ENCODE measurements around the gene SERPING1. TPM values are rescaled to one million over a fixed set of nuclear protein-coding genes. Genes with fewer than 3 reads are reported as not detected.

The SERPING1 gene
- 5.2 and 5.4 TPM in 2 replicates for total RNA-seq (2014; rRNA removed)
- 2.1 TPM for polyA plus RNA-seq (2012)

DNA sequence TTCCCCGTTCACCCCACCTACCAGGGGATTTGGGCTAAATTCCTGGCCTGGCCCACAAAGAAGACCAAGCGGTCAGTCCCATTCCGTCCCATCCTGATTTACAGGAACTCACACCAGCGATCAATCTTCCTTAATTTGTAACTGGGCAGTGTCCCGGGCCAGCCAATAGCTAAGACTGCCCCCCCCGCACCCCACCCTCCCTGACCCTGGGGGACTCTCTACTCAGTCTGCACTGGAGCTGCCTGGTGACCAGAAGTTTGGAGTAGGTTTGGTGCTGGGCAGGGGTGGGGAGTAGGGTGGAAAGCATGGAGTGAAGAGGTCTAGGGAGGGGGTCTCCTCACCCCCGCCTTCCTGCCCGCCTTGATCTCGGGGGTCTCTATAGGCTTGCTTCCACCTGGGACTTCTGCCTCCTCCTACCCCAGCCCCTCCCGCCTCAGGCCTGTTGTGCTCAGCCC, at the start of gene SERPING1:
Gene SERPING1 (plus strand): TSS at position 225 of the 455 bp plus-strand sequence. CDS start 586 bp downstream, outside the sequence.
- DNase-seq (ENCODE audit: low read depth): no peak

DNA sequence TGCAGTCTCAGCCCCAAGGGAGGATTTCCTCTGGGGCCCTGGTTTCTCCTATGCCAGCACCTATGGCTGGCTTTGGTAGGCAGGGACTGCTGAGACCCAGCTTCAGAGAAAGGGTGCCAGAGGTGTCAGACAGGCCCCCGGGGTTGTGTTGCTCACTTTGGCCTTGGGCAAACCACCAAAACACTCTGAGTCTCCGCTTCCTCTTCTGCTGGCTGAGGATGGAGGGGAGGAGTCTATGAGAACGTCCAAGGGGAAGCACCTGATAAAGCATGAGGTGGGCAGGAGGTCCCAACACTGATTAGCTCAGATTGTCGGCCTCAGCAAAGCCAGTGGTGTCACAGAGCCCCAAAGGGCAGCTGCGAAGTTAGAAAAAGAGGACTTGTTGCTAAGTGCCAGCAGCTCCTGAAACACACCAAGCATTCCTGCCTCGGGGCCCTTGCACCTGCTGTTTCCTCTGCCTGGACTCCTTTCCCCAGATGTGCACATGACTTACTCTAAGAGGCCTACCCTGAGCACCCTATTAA, 49.6 kb upstream of the SERPING1 start:
- no peak for DNase-seq (ENCODE audit: low read depth)

DNA sequence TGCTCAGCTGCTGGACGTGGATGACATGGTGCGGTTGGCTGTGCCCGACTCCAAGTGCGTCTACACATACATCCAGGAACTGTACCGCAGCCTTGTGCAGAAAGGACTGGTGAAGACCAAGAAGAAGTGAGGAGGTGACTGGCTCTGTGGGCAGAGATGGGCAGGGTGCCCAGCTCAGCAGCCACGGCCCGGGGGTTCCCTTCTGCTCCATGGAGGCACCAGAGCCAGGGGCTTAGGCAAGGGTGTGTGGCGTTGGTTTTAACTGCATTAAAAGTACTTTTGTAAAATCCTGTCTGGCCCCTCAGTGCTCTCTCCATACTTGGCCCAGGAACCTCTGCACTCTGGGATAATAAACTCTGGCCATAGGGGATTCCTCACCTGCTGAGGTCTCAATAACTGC, 47.5 kb upstream of the SERPING1 start:
- DNase-seq (ENCODE audit: low read depth): no peak

DNA sequence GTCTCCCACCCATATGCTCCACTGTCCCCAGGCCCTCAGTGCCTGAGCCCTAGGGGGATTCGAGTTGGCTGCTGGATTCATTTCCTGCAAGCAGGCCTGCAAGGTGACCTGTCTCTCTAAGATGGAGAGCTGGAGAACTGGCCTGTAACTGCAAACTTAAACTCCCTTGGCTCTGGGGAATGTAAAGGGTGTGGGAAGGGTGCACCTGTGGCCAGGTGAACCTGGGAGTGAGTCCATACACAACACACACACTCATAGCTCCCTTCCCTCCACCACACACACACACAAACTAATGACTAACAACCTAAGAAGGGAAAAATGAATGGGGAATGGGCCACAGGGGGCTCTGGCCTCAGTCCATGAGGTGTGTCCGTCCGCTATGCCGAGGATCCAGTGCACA, 45.5 kb upstream of the SERPING1 start:
- DNase-seq (ENCODE audit: low read depth): no peak

DNA sequence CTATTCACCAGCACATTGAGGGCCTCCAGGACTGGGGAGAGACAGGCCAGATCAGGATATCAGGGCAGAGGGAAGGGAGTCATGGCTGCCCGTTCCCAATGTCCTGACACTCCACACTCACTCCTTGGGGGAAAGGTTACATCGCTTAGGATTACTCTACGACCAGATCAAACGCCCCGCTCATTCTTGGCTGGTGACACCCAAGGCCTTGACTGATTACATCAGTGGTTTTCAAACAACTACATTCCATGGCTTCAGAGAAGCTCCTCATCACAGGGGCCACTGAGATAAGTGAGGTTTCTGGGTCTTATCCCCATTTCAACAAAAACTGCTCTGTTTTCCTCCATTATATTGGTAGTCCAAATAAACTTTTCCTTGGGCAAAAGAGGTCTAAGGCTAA, 45.0 kb upstream of the SERPING1 start:
- no peak for DNase-seq (ENCODE audit: low read depth)

DNA sequence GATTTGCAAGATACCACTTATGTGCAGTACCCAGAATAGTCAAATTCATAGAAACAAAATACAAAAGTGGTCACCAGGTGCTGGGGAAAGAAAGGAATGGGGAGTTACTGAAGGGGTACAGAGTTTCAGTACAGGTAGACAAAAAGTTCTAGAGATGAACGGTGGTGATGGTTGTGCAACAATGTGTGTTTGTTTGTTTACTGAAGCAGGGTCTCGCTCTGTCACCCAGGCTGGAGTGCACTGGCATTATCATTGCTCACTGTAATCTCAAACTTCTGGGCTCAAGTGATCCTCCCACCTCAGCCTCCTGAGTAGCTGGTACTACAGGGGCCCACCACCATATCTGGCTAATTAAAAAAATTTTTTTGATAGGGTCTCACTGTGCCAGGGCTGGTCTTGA, 42.1 kb upstream of the SERPING1 start:
- DNase-seq (ENCODE audit: low read depth): no peak

DNA sequence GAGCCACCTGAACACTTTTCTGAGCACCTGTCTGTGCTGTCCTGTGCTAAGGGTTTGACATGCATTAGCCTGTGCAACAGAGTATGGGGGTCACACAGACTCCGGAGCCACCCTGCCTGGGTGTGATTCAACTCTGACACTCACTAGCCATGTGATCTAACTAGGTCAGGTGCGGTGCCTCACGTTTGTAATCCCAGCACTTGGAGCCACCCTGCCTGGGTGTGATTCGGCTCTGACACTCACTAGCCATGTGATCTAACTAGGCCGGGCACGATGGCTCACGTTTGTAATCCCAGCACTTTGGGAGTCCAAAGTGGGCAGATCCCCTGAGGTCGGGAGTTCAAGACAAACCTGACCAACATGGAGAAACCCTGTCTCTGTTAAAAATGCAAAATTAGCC, 41.4 kb upstream of the SERPING1 start:
- DNase-seq (ENCODE audit: low read depth): no peak

DNA sequence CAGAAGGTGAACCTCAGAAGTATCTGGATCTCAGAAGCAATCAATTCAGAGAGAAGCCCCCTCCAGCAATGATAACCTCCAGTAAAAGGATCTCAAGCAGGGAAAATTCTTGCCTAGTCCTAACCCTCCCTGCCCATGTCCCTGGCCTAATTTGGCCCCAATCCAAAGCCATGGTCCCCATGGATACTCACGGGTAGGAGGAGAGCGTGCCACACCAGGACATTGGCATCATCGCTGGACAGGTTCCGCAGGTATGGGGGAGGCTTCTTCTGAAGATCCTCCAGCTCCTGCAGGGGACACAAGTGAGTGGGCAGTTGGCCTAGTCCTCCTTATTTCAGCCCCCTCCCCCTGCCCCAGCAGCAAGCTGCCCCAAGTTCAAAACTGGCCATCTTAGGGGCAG, 37.3 kb upstream of the SERPING1 start:
- no peak for DNase-seq (ENCODE audit: low read depth)

DNA sequence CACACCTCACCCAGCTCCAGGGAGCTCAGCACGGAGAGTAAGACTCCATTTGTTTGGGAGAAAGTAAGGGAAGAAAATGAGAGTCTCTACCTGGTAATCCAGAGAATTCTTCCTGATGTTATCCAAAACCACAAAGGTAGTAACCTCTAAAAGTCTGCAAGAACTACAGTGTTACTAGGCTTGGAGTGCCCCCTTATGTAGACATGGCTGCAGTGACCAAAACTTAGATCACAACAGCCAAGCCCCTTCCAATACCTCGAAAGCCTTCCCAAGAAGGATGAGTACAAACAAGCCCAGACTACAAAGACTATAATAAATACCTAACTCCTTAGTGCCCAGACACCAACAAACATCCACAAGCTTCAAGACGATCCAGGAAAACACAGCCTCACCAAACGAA, 34.9 kb upstream of the SERPING1 start:
- DNase-seq (ENCODE audit: low read depth): no peak

DNA sequence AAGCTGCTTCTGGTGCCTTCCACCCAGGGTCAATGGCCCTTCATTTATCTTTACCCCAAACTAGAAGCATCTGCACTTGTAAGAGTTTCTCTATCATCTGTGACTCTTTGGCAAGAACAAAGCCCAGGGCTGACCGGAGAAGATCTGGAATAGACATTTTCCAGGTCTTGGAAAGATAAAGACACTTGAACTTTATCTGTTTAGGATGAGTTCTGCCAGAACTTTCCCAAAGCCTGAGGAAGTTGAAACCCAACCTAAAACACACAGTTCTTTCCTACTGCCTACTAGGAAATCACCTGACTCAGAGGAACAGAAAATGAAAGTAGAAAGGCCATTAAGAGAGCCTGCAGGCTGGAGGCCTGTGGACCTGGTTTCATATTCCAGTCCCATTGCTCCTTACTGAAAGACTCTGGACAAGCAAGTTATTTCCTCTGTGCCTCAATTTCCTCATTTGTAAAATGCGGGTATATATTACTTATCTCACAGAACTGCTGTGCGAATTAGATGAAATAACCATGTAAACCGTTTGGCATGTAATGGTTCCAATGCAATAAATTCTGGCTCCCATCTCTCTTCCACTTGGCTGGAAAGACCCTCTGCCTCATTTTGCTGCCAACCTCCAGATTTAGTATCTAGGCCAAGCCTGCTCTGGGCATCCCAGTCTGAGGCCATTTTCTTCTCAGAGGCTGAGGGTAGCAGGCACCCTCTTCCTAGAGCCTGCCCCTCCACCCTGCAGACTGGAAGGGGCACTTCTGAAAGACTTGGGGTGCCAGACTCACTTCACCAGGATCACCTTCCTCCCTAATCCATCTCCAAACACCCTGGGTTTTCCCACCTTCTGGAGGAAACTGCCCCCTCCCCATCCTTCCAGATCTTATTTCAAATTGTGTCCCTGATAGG, 31.2 kb upstream of the SERPING1 start:
- peak; percentile 52 for DNase-seq (ENCODE audit: low read depth)

DNA sequence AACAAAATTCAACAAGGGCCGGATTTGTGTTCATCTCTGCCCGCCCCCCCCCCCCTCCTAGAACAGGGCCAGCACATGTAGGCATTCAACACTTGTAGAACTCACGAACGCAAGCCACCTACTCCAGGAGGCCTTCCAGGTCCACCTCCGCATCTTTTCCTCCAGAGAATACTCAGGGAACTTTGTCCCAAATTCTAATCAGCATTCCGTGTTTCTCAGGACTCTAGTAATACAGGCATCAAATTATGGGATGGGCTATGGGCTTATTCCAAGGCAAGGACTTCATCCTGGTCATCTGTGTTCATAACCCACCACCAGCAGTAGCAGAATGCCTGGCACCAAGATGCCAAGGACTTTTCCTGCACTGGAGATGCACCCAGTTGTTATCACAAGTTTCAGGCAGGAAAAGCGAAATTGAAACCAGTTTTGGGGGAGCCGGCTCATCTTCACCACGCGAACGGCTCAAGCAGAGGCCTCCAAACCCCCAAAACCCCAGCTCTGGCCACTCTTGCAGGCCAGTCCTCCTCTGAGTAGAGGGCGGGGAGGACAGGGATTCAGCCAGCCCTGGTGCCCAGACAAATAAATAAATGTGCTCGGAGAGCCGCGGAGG, 30.5 kb upstream of the SERPING1 start:
- peak; percentile 25 for DNase-seq (ENCODE audit: low read depth)

DNA sequence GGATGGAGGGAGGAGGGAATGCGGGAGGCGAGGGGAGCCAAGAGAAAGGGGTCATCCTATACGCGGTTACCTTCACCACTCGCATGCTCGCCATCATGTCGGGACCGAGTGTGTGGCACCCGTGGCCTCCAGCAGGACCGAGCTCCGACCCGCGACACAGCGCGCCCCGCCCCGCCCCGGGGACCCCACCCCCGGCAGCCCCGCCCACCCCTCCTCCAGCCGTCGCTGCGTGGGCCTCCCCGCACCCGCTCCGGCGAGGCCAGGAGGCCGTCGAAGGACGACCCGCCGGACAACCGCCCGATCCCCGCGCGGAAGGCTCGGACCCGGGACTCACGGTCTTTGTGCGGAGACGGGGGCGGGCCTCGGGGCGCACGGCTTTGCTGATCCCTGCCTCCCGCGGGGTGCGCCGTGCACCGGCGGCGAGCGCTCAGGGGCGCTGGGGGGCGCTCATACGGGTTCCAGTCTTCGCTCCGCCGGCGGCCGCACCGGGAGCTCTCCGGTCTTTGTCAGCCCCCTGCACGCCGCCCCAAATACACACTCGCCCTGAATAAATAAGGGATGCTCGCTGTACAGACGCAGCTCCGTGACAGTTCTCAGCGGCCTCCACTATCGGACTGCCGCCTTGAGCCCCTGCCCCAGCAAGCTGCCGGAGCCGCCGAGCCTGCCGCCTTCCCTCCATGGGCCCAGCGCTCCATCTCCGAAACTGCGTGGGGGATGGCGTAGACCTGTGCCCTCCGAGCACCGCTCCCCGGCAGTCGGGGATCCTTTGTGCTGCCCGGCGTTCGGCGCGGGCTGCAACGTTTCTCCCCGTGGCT, 29.8 kb upstream of the SERPING1 start, which contains the start of gene UBE2L6:
Gene UBE2L6 (minus strand): TSS at position 158 of the 815 bp plus-strand sequence. CDS start 61 bp downstream, at position 97.
- DNase-seq (ENCODE audit: low read depth): peak; percentile 39

DNA sequence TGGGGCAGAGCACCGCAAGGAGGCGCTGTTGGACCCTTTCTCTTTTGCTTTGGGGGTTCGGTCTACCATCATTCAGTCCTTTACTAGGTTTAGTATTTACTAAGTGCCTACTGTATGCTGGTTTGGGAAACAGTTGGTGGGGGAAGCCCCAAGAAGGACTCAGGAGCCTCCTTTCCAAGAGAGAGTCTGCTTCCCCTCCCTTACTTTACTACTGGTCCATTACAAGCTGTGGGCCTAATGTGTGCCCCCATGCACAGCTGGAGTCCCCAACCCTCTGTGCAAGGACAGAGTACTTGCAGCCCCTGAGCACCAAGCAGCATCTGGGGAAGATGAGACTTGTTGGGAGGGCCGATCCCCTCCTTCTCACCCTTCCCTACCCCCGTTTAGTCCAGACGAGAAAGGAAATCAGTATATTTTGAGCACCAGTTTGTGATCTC, 29.1 kb upstream of the SERPING1 start:
- DNase-seq (ENCODE audit: low read depth): peak; percentile 79

DNA sequence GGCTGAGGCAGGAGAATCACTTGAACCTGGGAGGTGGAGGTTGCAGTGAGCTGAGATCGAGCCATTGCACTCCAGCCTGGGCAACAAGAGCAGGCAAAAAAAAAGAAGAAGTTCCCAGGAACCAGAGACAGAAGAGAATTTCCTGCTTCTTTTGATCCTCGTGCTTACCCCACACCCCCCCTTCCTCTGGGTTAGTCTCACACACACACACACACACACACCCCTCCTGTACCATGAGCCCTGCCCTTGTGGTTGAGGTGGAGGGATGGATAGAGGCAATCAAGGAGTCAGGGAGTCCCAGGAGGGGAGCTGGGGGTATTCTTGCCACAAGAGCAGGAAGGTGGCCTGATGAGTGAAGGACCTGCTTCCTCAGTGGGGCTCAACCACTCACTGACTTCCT, 25.9 kb upstream of the SERPING1 start:
- no peak for DNase-seq (ENCODE audit: low read depth)

DNA sequence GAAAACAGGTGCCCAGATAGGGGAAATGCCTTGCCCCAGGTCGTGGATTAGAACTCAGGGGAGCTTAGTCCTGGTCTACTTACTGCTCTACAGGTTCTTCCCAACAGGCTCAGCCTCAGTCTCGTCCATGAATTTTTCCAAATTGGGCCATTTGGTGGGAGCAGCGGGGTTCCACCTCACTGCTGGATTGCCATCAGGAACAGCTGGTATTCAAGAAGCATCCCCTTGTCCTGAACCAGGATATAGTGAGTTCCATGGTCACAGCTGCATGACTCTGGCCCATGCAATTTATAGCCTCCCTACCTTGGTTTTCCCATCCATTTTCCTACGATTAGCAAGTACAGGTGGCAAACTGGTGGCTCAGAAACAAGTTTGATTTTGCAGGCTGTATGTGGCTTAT, 23.4 kb upstream of the SERPING1 start:
- DNase-seq (ENCODE audit: low read depth): no peak

DNA sequence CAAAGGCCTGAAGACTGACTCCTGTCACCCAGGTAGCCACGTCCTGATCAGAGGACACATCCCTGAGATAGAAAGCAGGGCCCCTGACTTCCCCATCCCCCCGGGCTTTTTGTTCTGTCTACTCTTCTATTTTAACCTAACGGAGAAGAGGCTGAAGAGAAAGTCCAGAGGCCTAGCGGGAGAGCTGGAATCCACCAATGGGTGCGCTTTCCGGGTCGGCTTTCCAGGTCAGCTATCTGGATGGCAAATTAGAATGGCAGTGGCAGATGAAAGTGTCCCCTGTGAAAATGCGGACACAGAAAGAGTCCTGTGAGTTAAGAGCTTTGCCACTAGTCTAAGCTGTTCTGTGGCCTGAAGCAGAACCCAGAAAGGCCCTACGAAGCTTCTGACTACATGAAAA, 13.1 kb upstream of the SERPING1 start:
- no peak for DNase-seq (ENCODE audit: low read depth)

DNA sequence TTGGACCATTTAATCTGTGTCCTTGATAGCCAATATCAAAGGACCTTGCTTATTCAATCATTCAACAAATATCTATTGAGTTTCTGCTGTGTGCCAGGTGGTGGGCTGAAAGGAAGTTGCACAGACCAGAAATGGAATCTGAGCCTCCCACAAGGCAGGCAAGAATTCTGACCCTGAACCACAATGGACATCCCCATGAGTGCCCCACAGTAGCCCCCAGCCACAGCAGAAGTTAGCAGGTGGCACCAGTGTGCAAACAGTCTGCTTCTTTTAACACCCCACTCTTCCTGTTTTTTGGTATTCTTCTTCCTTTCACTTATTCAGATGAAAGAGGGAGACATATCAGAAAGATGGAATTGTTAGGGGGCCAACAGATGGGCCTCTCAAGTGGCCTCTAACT, 12.2 kb upstream of the SERPING1 start:
- DNase-seq (ENCODE audit: low read depth): no peak

DNA sequence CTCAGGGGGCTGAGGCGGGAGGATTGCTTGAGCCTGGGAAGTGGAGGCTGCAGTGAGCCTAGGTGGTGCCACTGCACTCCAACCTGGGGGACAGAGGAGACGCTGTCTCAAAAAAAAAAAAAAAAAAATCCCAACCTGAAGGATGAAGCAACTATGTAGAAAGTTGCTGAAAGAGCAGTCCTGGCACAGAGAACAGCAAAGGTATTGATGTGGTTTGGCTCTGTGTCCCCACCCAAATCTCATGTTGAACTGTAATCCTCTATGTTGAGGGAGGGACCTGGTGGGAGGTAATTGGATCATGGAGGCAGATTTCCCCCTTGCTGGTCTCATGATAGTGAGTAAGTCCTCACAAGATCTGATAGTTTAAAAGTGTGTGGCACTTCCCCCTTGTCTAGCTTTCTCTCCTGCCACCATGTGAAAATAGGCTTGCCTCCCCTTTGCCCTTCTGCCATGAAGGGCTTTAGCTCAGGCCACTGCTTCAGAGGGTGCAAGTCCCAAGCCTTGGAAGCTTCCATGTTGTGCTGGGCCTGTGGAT, 10.7 kb upstream of the SERPING1 start:
- no peak for DNase-seq (ENCODE audit: low read depth)

DNA sequence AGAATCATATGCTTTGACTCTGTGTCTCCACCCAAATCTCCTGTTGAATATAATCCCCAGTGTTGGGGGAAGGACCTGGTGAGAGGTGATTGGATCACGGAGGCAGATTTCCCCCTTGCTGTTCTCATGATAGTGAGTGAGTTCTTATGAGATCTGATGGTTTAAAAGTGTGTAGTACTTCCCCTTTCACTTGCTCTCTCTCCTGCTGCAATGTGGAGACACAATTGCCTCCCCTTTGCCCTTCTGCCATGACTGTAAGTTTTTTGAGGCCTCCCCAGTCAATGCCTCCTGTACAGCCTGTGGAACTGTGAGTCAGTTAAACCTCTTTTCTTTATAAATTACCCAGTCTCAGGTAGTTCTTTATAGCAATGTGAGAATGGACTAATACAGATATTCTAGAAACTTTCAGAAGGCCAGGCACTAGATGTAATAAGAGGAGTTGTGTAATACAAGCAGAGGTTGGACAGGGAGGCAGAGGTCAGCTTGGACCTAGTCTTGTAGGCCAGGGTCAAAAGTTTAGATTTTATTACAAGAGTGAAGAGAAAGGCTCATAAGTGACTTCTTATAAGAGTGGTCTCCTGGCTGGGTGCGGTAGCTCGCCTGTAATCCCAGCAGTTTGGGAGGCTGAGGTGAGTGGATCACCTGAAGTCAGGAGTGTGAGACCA, 9.3 kb upstream of the SERPING1 start:
- no peak for DNase-seq (ENCODE audit: low read depth)

DNA sequence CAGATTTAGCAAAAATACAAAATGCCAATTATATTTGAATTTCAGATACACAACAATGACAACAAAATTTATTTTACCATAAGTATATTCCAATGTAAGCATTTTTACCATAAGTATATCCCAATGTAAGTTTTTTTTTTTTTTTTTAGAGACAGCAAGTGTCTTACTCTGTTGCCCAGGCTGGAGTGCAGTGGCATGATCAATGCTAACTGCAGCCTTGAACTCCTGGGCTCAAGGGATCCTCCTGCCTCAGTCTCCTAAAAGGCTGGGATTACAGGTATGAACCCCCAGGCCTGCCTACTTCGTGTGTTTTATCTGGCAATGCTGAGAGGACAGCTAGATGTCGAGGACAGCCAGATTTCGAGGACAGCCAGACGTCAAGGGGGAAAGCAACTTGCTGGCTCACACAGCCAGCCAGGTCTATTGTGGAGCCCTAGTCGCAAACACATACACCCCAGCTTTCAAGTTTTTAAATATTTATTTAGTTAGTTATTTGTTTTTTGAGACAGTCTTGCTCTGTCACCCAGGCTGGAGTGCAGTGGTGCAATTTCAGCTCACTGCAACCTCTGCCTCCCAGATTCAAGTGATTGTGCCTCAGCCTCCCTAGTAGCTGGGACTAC, 1.1 kb upstream of the SERPING1 start:
- DNase-seq (ENCODE audit: low read depth): no peak
